ENCODE measurements around the gene SAXO1. TPM values are rescaled to one million over a fixed set of nuclear protein-coding genes. Genes with fewer than 3 reads are reported as not detected.

SAXO1 gene
- total RNA-seq, 1 experiment from 2014 or later: not detected

- Histone ChIP-seq H4K20me1 (ENCODE audit: low read length) (no peaks in the 10 kb centered on the region), H2AFZ (ENCODE audit: low read length) (no peak overlapping the region), H3K27ac (ENCODE audit: low read length) (no peak overlapping the region), H3K4me3 (ENCODE audit: low read length) (no peak overlapping the region), H3F3A (ENCODE audit: low read length, unreplicated experiment) (no peaks in the 10 kb centered on the region), H3K27me3 (ENCODE audit: low read length) (no peaks in the 10 kb centered on the region), H3K36me3 (ENCODE audit: low read depth, low read length) (no peaks in the 10 kb centered on the region), H3K9me2 (replicated peaks; ENCODE audit: low read length) (no peaks in the 10 kb centered on the region), H3K4me2 (ENCODE audit: low read length) (no peak overlapping the region), H3K79me2 (ENCODE audit: low read length) (no peaks in the 10 kb centered on the region), H3K4me1 (ENCODE audit: insufficient read depth, low read length) (no peaks in the 10 kb centered on the region), H3K9me3 (ENCODE audit: low read length) (no peaks in the 10 kb centered on the region), H3K9ac (ENCODE audit: low read length) (no peak overlapping the region)
- intact Hi-C loops (cut with micrococcal nuclease): no loop called here
- TF ChIP-seq EZH2 (IDR thresholded peaks at IDR 0.05; ENCODE audit: low read length, unreplicated experiment) (no peak), EZH2phosphoT487 (IDR thresholded peaks at IDR 0.05; ENCODE audit: borderline replicate concordance, low read length) (no peak), CTCF (conservative IDR thresholded peaks at IDR 0.05; ENCODE audit: low read depth, low read length) (no peak)
- POLR2A ChIA-PET (ENCODE audit: unreplicated experiment): no interaction called here
- DNase-seq (no peak), ATAC-seq (no peak)
- CTCF ChIA-PET: no interaction called here
- no TSS peak for BruUV-seq (replicated peaks)
These were observed 121.2 kb downstream of the SAXO1 start for GRCh38 chr9:18911714-18912342.

- Histone ChIP-seq H3K9me2 (replicated peaks; ENCODE audit: low read length) (no peaks in the 10 kb centered on the region), H3K36me3 (ENCODE audit: low read depth, low read length) (no peaks in the 10 kb centered on the region), H3K9me3 (ENCODE audit: low read length) (no peaks in the 10 kb centered on the region), H3K27me3 (ENCODE audit: low read length) (no peaks in the 10 kb centered on the region), H3F3A (ENCODE audit: low read length, unreplicated experiment) (no peaks in the 10 kb centered on the region), H3K4me2 (ENCODE audit: low read length) (no peak overlapping the region), H3K79me2 (ENCODE audit: low read length) (no peaks in the 10 kb centered on the region), H4K20me1 (ENCODE audit: low read length) (no peaks in the 10 kb centered on the region), H3K4me3 (ENCODE audit: low read length) (no peak overlapping the region), H3K4me1 (ENCODE audit: insufficient read depth, low read length) (no peaks in the 10 kb centered on the region; the same call in 1 of the 2 replicates), H3K27ac (ENCODE audit: low read length) (no peak overlapping the region), H3K9ac (ENCODE audit: low read length) (no peak overlapping the region), H2AFZ (ENCODE audit: low read length) (no peak overlapping the region)
- CTCF ChIA-PET: no interaction called here
- ATAC-seq (no peak), DNase-seq (no peak)
- POLR2A ChIA-PET (ENCODE audit: unreplicated experiment): no interaction called here
- TF ChIP-seq CTCF (conservative IDR thresholded peaks at IDR 0.05; ENCODE audit: low read depth, low read length): no peak
- TF ChIP-seq EZH2 (IDR thresholded peaks at IDR 0.05; ENCODE audit: low read length, unreplicated experiment): no peak
- no peak for TF ChIP-seq EZH2phosphoT487 (IDR thresholded peaks at IDR 0.05; ENCODE audit: borderline replicate concordance, low read length)
- intact Hi-C loops (cut with micrococcal nuclease): no loop called here
- no TSS peak for BruUV-seq (replicated peaks)
These were observed 122.1 kb downstream of the SAXO1 start for GRCh38 chr9:18910916-18911315.

GRCh38 chr9:18910435-18910834 is 122.6 kb downstream of the SAXO1 start:
- Histone ChIP-seq H3K27me3 (ENCODE audit: low read length) (no peaks in the 10 kb centered on the region), H3K4me2 (ENCODE audit: low read length) (no peak overlapping the region), H4K20me1 (ENCODE audit: low read length) (no peaks in the 10 kb centered on the region), H3K79me2 (ENCODE audit: low read length) (no peaks in the 10 kb centered on the region), H3K4me3 (ENCODE audit: low read length) (no peak overlapping the region), H3K9me3 (ENCODE audit: low read length) (no peaks in the 10 kb centered on the region), H3K27ac (ENCODE audit: low read length) (no peak overlapping the region), H3K4me1 (ENCODE audit: insufficient read depth, low read length) (no peaks in the 10 kb centered on the region; the same call in 1 of the 2 replicates), H3K36me3 (ENCODE audit: low read depth, low read length) (no peaks in the 10 kb centered on the region), H2AFZ (ENCODE audit: low read length) (no peak overlapping the region), H3K9me2 (replicated peaks; ENCODE audit: low read length) (no peaks in the 10 kb centered on the region), H3F3A (ENCODE audit: low read length, unreplicated experiment) (no peaks in the 10 kb centered on the region), H3K9ac (ENCODE audit: low read length) (no peak overlapping the region)
- ATAC-seq: no peak
- DNase-seq: no peak
- POLR2A ChIA-PET (ENCODE audit: unreplicated experiment): no interaction called here
- BruUV-seq (replicated peaks): no TSS peak
- TF ChIP-seq EZH2 (IDR thresholded peaks at IDR 0.05; ENCODE audit: low read length, unreplicated experiment) (no peak), EZH2phosphoT487 (IDR thresholded peaks at IDR 0.05; ENCODE audit: borderline replicate concordance, low read length) (no peak), CTCF (conservative IDR thresholded peaks at IDR 0.05; ENCODE audit: low read depth, low read length) (no peak)
- intact Hi-C loops (cut with micrococcal nuclease): no loop called here
- CTCF ChIA-PET: no interaction called here
